GM19438 (cell line): ENCODE data around the gene B4GALNT4.
"Not testable (repeated sequence)": the region's sequence is repeated elsewhere in the genome, so short reads cannot be mapped to it uniquely, and the experiment has no call there.

Experiments
- ATAC-seq: cut with Tn5 transposase; IDR thresholded peaks from one replicate; pipeline ENCODE4 v1.9.1; 2021; ENCODE audit warnings: low read depth; ENCODE audit not compliant: unreplicated experiment

The B4GALNT4 gene

DNA sequence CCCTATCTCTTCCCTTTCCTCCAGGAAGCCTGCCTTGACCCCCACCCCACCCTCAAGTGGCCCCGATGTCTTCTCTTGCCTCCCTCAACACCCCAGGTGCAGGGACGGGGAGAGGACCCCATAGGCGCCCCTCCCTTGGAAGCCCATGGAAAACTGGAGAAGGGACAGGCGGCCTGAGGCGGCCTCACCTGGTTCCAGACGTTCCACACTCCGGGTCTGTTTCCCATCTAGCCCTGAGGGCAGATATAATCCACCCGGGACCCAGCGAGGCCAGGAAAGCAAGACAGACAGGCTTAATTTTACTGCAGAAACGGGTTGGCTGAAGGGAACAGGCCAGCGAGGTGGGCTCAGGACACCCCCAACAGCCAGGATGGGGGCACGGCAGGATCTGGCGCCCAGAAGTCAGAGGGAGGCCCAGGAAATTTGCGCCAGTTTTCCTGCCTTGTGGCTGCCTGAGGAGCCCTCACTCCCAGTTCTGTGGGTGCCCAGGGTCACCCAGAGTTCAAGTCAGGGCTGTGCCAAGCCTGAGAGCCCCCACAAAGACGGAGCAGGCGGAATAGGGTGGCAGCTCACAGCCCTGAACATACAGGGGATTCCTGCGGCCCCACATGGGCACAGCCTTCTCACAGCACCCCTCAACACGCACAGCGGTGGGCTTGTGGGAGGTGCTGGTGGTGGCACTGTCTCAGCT lies 48.5 kb downstream of the B4GALNT4 start:
- ATAC-seq, result no peak

- no peak for ATAC-seq
These were observed 49.3 kb downstream of the B4GALNT4 start for GRCh38 chr11:418343-419247.

- no peak for ATAC-seq
These were observed 50.1 kb downstream of the B4GALNT4 start for GRCh38 chr11:419248-420005.

DNA sequence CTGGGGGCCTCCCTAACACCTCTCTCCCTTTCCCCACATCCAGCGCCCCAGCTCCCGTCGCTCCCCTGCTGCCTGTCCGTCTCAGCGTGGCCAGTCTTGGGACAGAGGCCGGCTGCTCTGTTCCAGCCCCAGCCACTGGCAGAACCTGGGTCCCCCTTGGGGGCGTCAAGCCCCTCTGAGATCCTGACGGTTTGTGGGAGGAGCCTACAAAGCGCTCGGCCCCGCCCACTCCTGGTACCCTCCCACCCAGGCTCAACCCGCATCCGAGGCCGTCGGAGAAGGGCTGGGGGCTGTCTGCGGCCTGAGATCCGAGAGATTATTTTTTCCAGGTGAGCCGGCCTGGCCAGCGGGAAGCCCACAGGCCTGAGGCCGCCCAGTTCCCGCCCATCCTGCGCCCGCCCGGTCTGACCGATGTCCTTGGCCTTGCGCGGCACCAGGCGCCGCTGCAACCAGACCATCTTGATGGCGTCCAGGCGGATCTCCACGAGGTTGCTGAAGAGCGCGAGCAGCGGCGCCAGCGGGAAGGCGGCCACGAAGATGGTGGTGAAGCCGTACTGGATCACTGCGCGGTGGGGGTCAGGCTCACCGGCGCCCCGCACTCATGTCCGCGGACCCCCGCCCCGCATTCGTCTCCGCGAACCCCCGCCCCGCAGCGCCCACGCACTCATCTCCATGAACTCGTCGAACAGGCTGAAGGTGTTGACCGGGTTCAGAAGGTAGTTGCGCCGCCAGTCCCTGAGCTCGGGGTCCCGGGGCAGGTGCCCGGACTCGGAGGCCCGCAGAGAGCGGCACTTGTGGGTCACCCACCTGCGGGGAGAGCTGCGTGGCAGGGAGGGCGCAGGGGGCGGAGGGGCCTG lies 51.0 kb downstream of the B4GALNT4 start:
- ATAC-seq, result no peak

DNA sequence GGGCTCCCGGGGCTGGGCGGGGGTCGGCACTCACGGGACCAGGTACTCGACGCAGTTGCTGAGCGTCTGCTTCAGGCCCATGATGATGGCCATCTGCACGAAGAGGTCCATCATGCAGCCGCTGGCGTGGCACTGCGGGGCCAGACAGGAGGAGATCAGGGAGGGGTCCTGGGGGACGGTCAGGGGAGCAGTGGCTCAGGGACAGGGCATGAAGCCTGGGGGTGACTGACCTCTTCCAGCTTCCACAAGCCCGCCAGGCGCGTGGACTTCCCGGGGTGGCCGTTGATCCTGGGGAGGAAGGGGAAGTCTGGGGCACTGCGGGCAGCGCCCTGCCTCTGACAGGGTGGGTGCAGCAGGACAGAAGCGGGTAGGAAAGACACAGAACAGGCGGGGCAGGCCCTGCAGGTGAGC lies 51.6 kb downstream of the B4GALNT4 start:
- no peak for ATAC-seq

GRCh38 chr11:422249-422656 lies 53.0 kb downstream of the B4GALNT4 start:
- ATAC-seq, result no peak

DNA sequence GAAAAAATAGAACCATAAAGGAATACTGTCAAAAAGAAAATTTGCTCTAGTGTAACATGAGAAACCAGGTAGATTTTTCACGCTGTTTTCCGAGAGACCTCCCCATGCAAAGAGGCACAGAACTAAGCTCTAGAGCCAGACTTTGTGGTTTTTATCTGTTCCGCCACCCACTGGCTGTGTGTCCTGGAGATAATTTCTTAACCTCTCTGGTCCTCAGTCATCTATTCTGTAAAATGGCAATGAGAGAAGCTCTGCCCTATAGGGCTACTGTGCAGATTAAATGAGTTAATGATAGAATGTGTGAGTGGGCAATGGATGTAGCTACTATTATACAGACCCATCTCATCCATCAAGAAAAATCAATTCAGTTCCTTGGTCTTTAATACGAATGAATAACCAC lies 54.9 kb downstream of the B4GALNT4 start:
- no peak for ATAC-seq

- ATAC-seq, result not testable (repeated sequence)
These were observed 55.5 kb downstream of the B4GALNT4 start for GRCh38 chr11:424766-425165.

DNA sequence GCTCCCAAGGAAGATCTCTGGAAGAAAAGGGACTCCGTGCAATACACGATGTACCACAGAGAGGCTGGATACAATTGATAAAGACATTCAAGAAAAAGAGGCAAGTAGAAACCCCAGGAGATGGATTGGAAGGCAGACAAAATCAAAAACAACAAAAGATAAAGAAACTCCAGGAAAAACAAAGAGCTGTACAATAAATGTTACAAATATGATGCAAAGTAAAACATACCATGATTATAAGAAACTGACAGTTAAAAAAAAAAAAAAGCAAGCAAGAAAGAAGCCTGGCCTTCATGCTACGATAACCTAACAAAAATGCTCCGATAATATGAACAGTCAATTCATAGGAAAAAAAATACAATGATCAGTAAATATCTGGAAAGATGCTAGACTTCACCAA lies 56.0 kb downstream of the B4GALNT4 start:
- ATAC-seq, result no peak

- no peak for ATAC-seq
These were observed 57.6 kb downstream of the B4GALNT4 start for GRCh38 chr11:426851-427250.

DNA sequence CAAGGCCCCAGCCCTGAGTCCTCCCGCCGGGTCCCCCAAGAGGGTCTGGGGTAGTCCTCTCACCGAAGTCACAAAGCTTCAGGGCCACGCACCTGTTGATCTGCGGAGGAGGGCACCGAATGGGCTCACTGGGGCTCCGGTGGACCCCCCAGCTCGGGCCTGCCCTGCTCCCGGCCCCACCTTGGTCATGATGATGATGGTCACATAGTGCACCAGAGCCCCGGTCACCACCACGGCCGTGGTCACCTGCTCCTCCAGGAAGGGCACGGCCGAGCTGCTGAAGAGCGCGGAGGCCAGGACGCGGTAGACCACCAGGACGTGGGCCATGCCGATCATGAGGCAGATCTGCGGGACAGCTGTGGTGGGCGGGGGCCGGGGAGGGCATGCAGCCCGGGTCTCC lies 59.0 kb downstream of the B4GALNT4 start:
- ATAC-seq, result no peak

DNA sequence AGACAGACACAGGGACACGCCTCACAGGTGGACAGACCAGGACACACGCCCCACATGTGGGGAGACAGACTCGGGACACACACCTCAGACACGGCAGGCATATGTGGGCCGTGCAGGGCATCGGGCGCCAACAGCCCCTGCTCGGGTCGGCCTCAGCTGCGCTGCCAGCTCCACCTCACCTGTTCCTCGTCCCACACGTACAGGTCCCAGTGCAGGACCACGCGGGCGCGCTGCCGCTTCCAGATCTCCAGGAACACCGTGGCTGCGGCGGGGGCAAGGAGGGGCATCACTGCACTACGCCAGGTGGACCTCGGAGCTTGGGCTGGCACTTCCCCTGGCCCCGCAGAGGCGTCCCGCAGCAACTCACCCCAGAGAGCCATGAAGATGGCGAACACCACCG lies 60.1 kb downstream of the B4GALNT4 start:
- ATAC-seq, result no peak

GRCh38 chr11:429931-430456 lies 60.7 kb downstream of the B4GALNT4 start:
- ATAC-seq, result no peak
